NCI-H2107 treated with DMSO at 0.1 percent for 48 hours (cell line): ENCODE data around the gene CREB5.

Experiments
- DNase-seq: peaks from one replicate; lab custom pipeline; 2025; ENCODE audit not compliant: unreplicated experiment; lab: John Stamatoyannopoulos, UW

CREB5 gene

GRCh38 chr7:28474640-28475039 is 62.3 kb downstream of the CREB5 start:
- no peak for DNase-seq

DNA sequence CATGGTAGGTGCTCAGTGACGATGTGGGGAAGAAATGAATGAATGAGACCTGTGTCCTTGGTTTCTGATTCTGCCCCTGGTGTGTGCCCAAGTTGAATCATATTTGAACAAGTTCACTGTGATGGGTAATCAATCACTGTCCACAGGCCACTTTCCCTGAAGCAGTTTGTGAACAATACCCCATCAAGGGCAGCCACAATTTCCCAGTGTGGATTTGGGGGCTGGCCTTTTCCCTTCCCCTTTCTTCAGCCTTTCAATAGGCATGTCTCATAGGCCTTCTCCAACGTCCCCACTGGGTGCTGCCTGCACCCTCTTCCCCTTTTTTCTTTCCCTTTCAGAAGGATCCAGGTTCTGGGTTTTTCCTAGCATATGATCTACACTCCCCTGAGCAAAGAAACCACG is 64.7 kb downstream of the CREB5 start:
- no peak for DNase-seq

GRCh38 chr7:28478656-28479055 is 66.3 kb downstream of the CREB5 start:
- DNase-seq: no peak

DNA sequence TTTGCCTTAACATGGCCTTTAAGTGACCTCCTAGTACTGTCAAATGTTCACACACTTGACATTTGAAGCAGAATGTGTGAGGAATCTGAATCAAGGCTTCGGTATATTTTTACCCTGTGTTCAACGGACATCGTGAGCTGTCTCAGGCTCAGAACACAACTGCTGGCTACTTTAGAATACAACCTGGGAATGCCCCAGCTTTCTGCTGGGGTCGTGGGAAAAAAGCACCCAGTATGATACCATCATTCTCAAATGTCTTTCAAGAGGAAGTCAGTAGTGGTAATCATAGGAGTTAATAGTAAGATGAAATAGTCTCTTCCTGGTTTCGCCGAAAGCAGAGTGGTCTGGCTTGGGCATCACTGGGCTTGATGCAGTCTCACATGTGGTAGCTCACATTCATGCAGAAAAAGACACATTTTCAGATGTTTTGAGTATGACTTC is 67.2 kb downstream of the CREB5 start:
- DNase-seq: no peak

DNA sequence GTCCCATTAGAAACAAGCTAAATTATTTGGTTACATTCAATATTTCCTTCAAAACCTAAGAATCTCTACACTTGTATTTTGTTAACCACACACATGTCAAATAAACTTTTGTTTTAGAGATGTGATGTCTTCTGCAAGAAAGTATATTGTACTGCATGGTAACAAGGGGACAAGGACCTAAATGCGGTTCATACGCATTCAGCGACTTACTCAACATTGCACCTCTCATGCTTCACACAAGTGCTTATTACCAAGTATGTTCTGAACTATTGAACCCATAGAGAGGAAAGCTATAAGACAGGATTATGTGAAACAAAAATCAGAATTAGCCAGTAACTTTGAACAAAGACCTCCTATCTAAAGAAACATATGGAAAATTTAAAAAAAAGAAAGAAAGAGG is 68.3 kb downstream of the CREB5 start:
- no peak for DNase-seq

DNA sequence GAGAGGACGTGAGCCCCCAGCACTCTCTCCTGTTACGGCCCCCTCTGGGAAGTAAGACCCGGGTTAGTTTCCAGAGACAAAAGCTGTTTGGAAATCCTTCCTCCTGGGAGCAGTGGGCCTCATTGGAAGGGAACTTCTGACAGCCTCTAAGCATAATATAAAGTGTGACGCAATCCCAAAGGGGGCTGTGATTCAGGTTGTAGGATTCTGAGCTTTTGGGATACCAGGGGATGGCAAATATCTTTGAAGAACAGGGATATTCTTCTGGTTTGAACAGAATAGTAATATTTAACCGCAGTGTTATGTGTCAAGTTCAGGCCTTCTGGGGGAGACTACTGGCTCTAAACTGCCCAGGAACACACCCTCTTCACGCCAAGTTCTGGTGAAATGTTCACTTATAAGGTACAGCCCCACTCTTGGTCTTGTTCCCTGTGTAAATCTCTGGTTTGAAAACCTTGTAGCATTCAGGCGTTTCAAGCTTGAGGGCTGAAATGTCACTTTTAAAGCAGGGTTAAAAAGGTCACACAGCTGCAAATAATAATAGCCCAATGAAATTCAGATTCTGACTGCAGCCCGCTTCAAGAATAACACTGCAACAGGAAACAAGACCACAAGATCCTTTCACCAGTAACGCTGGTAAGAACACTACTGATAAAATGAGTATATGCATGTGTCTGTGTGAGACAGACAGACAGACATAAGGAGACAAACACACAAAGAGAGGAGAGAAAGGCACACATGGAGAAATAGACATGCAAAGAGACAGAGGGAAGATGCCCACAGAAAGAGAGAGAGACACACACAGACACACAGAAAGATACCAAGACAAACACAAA is 69.0 kb downstream of the CREB5 start:
- DNase-seq: no peak

DNA sequence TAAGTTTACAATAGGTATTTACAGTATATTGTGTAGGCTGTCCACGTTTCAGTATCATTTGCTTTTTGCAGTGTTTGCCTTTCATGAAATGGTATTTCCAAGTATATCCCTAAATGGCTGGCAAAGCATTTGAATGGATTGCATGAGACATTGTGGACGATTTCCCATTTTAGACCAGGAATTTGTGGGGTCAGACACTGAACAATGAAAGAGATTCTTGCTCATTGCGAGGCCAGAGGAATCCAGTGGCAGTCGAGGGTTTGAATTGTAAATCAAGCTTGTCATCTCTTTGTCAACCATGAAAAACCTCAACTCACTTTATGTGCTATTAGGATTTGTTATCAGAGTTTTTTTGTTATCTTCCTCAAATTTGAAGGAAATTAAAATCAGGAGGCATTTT is 70.8 kb downstream of the CREB5 start:
- no peak for DNase-seq

GRCh38 chr7:28483908-28484605 is 71.7 kb downstream of the CREB5 start:
- DNase-seq: no peak

DNA sequence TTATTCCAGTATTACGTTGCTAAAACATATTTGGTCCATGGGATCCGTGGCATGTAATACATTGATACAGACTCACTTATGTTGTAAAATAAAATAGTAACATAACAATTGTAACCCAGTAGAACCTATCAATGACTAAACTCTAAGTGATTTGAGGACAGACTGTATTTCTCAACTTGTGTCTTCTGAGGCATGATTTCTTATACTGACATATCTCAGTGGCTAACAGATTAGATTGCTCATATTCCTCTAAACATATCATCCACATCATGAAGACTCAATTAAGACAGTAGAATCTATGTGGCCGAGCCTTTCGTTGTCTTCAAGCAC is 72.3 kb downstream of the CREB5 start:
- no peak for DNase-seq

DNA sequence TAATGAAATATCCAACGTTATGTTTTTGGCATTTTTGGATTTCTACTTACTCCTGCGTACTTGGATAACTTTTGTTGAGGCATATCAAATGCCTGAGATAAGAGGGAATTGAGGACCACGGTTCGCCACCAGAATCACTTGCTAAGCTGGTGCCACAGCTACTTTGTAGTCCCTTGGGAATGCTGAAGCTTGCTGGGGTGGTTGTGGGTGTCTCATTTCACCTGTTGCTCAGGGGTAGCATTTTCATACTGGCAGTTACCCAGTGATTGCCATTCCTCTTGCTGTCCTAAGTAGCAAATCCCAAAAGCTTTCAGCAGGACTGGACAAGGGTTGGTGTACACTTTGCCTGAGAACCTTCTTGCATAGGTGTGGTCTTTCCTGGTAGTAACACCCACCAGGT is 75.2 kb downstream of the CREB5 start:
- peak; percentile 82 for DNase-seq

- DNase-seq: peak; percentile 35
Measured at GRCh38 chr7:28488061-28488791, 75.9 kb downstream of the CREB5 start.

DNA sequence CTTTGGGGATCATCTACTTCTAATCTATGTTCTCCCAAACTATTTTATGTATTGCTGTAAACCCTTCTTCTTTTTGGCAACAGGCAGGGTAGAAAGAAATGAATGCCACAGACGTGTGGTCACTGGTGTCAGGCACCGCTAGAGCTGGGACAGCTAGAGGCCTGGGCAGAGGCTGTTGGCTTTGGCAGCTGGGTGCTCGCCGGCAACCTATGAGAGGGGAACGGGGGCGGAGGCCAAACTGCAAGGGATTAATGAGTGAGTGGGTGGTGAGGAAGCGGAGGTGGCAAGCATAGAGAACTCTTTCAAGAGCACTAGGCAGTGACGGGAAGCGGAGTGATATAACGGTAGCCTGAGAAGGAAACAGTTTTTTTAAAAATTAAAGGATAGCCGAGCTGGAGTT is 78.5 kb downstream of the CREB5 start:
- no peak for DNase-seq

- no peak for DNase-seq
Measured at GRCh38 chr7:28493477-28493876, 81.2 kb downstream of the CREB5 start.

- no peak for DNase-seq
Measured at GRCh38 chr7:28497009-28497408, 84.7 kb downstream of the CREB5 start.

DNA sequence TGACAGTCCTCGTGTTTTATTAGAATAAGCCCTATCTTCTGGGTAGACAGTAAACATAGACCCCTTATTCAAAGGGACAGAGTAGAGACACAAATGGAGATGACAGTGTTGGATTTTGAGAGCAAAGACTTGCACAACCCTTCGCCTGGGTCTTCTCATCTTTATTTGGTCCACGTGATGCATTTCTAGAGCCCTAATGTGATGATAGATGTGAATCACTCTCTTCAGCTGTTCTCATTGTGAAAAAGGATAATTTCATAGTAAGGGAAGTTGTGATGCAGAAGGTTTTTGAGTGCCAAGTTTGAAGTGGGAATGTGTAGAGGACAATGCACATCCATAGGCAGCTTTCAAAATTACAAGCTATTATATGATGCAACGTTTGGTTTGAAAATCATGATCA is 86.3 kb downstream of the CREB5 start:
- peak; percentile 30 for DNase-seq

DNA sequence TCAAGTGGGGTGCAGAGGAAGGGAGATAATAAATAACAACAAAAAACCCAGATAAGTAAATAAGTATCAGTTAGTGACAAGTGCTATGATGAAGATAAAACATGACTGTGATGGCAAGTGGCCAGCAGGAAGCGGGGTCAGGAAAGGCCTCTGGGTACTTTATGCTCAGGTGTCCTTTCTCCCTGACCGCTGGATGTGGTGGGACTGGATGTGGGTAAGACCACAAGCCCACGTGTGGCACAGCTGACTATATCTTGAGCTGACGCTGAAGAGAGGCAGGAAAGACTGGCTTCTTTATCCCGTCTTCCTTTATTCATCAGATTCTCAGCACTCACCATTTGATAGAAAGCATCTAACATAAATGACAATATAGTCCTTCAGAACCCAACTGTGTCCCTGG is 87.8 kb downstream of the CREB5 start:
- no peak for DNase-seq

GRCh38 chr7:28502408-28502807 is 90.1 kb downstream of the CREB5 start:
- DNase-seq: no peak

DNA sequence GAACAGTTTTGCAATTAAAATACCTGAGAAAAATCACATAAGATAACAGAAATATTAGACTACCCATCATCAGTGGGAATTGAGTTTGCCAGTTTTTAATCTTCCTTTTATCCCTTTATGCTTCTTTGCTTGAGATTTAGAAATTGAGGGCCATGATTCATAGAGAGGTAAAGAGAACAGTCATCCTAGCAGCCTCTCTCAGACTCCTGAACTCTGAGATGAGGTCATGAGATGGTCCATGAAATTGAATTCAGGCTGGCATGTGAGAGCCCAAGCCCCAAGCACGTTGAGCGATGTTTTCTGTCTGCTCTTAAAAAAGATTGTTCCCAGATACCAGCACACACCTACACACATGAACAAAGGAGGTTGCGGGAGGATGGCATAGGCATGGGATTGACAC is 91.1 kb downstream of the CREB5 start:
- no peak for DNase-seq

DNA sequence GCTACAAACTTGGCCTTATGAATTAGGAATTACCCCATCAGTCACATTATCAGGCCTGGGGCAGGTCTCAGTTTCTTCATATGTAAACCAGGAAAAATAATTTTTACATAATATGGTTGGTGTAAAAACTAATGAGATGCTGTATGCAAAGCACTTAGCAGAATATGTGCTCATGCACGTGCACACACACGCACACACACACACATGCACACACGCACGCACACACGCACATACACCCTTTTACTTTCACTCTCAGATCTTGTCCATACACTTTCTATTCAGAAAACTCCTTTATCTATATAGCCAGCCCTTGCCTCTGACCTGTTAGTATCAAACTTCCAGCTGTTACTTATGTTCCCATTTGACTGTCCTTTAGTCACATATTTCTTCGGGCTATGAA is 92.7 kb downstream of the CREB5 start:
- DNase-seq: no peak

- no peak for DNase-seq
Measured at GRCh38 chr7:28505867-28506266, 93.5 kb downstream of the CREB5 start.

GRCh38 chr7:28507525-28508282 is 95.4 kb downstream of the CREB5 start:
- no peak for DNase-seq
